Transverse colon (tissue), 4 donors: Measurements from ENCODE around the gene MUC15. TPM values are rescaled to one million over a fixed set of nuclear protein-coding genes. Genes with fewer than 3 reads are reported as not detected.

Experiments used
- DNase-seq: peaks from one replicate; pipeline ENCODE4 v3.0.0-alpha.2; 2019
- H3K27ac ChIP-seq, 4 donors: fragments of 200-600 bp; sonication (generic); 2 replicates each; pipeline ENCODE4 v1.5.1; 2016 to 2018; ENCODE audit warnings: inconsistent platforms in 4 of 4
- H3K27me3 ChIP-seq: fragments of 200-600 bp; sonication (generic); 2 replicates; pipeline ENCODE4 v1.5.1; 2017; ENCODE audit warnings: inconsistent platforms
- H3K36me3 ChIP-seq, 4 donors: fragments of 200-600 bp; sonication (generic); 2 replicates each; pipeline ENCODE4 v1.5.1; 2017 to 2019; ENCODE audit warnings: inconsistent platforms in 4 of 4
- H3K4me1 ChIP-seq, 4 donors: fragments of 200-600 bp; sonication (generic); 2 replicates each; pipeline ENCODE4 v1.5.1; 2017 to 2020; ENCODE audit warnings: inconsistent platforms in 4 of 4
- H3K4me3 ChIP-seq, 4 donors: fragments of 200-600 bp; sonication (generic); 1 replicate in 1 of 4; 2 replicates in 3 of 4; pipeline versions ENCODE4 v1.5.1 to v1.6.1; 2017 to 2019; ENCODE audit warnings: inconsistent platforms in 4 of 4
- H3K9me3 ChIP-seq, 2 donors: fragments of 200-600 bp; sonication (generic); 2 replicates each; pipeline ENCODE4 v1.5.1; 2017 to 2019; ENCODE audit warnings: inconsistent platforms in 2 of 2
- CTCF ChIP-seq, 5 experiments: fragments of 200-600 bp in 3 of 5; fragments of 450-650 bp in 2 of 5; sonication (generic) in 3 of 5; IDR thresholded peaks; 1 replicate in 2 of 5; 2 replicates in 3 of 5; pipeline ENCODE4 v1.5.1; 2016 to 2017; ENCODE audit warnings: antibody characterized with exemption in 5 of 5, inconsistent platforms in 3 of 5, mild to moderate bottlenecking in 2 of 5, moderate library complexity in 1 of 5
- EP300 ChIP-seq: sonication (generic); formaldehyde crosslinking; IDR thresholded peaks from one replicate; pipeline ENCODE4 v1.6.1; 2017; ENCODE audit warnings: antibody characterized with exemption, low read depth
- POLR2A ChIP-seq: fragments of 450-650 bp; IDR thresholded peaks from one replicate; pipeline ENCODE4 v1.6.1; 2016; ENCODE audit warnings: antibody characterized with exemption, mild to moderate bottlenecking, moderate library complexity
- POLR2AphosphoS5 ChIP-seq, 3 donors: sonication (generic); formaldehyde crosslinking; IDR thresholded peaks; one replicate each; pipeline ENCODE4 v1.6.1; 2016; ENCODE audit warnings: antibody characterized with exemption in 3 of 3
- WGBS, 2 donors: methylation state at CpG; one replicate each; pipeline ENCODE4 v1.1.5; 2018; ENCODE audit warnings: low coverage in 1 of 2; 5-methylcytosine and 5-hydroxymethylcytosine counted together
- in situ Hi-C, 4 donors: fragments of 200-750 bp; cut with MboI; loops; one replicate each; pipeline versions ENCODE4 v1.15.0 to v1.15.1; 2017; ENCODE audit warnings: low sequenced_read_pairs in 3 of 4, low pct_ligation_motif_present in 1 of 4, low pct_unique_long_range_greater_than_20kb in 1 of 4
- intact Hi-C: fragments of 100-400 bp; cut with DNase I; formaldehyde crosslinking; loops from one replicate; pipeline ENCODE4 v1.15.1; 2023; ENCODE audit warnings: low total_unique reads
- total RNA-seq, 4 donors: library from RNA; depleted of rRNA; stranded (reverse); fragments of >200 nt; gene quantifications; one replicate each; pipeline ENCODE4 v1.1.0, GENCODE V29; 2016

MUC15 gene
- total RNA-seq, 4 donors from 2014 or later, result not detected

DNA sequence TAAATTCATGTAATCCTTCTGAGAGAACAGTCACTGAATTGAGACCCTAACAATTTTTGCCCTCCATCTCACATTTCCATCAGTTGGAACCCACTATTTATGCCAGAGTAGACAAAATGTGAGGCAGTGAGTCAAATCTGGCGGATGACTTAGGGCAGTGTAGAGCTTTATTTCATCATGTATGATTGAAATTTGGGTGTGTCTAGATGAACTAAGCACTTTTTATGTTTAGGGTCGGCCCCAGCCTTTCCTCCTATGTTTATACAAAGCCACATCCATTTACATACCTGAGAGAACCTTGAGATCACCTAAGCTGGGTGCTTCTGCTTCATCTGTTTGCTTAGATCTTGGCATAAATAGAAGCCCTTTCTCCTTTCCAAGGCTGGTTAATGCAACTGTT, 15.0 kb upstream of the MUC15 start:
- Histone ChIP-seq H3K27ac (no peak overlapping the region), H3K9me3 (no peaks in the 10 kb centered on the region), H3K4me3 (no peak overlapping the region), H3K27me3 (no peaks in the 10 kb centered on the region), H3K36me3 (no peaks in the 10 kb centered on the region), H3K4me1 (no peaks in the 10 kb centered on the region)
- in situ Hi-C loops (no loop called here), intact Hi-C loops (no loop called here)
- no peak for TF ChIP-seq CTCF (IDR thresholded peaks at IDR 0.05)
- WGBS, 2 donors, result 64 to 100% methylated on average over 1 to 2 of the region's 2 CpGs
- no peak for DNase-seq

GRCh38 chr11:26584818-26585217, 12.8 kb upstream of the MUC15 start:
- Histone ChIP-seq H3K27ac (no peak overlapping the region), H3K27me3 (no peaks in the 10 kb centered on the region), H3K36me3 (no peaks in the 10 kb centered on the region), H3K4me1 (no peaks in the 10 kb centered on the region), H3K4me3 (no peak overlapping the region), H3K9me3 (no peaks in the 10 kb centered on the region)
- intact Hi-C loops (no loop called here), in situ Hi-C loops (no loop called here)
- DNase-seq, result no peak
- TF ChIP-seq POLR2A (no peak), EP300 (no peak), POLR2AphosphoS5 (IDR thresholded peaks at IDR 0.05) (no peak), CTCF (IDR thresholded peaks at IDR 0.05) (no peak)

DNA sequence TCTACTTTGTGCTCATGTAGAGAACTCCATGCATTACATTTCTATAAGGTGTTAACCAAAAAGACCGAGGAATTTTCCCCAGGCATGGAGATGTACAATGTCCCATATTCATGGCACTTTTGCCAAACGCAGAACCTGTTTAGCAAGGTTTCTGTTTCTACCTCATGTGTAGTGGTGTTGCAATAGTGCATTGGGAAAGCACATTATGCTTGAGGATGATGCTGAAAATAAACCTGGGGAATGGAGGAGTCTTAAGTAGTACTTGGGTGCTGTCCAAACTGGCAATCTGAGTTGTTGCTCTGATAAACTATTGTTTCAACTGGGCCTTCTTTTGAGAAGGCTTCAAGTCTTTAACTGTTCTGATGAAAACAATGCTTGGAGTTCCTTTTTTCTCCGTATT, 11.5 kb upstream of the MUC15 start:
- WGBS, 2 donors, result 63 to 76% methylated on average over 3 of the region's 3 CpGs
- Histone ChIP-seq H3K9me3 (no peaks in the 10 kb centered on the region), H3K27me3 (no peaks in the 10 kb centered on the region), H3K4me3 (no peak overlapping the region), H3K36me3 (no peaks in the 10 kb centered on the region), H3K27ac (no peak overlapping the region), H3K4me1 (no peaks in the 10 kb centered on the region)
- TF ChIP-seq POLR2AphosphoS5 (IDR thresholded peaks at IDR 0.05) (no peak), CTCF (IDR thresholded peaks at IDR 0.05) (no peak), EP300 (no peak), POLR2A (no peak)
- intact Hi-C loops (no loop called here), in situ Hi-C loops (no loop called here)
- no peak for DNase-seq

DNA sequence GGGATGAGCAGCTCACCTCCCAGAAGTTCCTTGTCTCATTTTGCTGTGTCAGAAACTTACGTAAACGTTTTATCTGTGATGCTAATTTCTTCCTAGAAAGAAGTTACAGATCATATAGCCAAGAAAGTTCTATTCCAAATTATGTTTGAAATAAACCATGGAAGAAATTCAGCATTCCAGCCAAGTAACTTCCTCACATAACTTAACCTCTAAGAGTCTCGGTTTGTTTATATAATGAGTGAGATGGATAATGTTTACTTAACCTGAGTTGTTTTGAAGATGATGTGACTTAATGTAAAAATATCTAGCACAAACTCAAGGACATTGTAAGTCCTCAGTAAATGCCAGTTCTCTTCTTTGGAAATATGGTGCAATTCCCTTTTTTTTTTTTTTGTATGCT, 8.9 kb upstream of the MUC15 start:
- Histone ChIP-seq H3K27me3 (no peaks in the 10 kb centered on the region), H3K4me3 (no peak overlapping the region)

More for the DNA sequence above, 8.9 kb upstream of the MUC15 start:
- WGBS, 2 donors, result 52 to 53% methylated on average over 3 of the region's 3 CpGs
- intact Hi-C loops (no loop called here), in situ Hi-C loops (no loop called here)
- DNase-seq, result no peak
- Histone ChIP-seq H3K27ac (no peak overlapping the region), H3K9me3 (no peaks in the 10 kb centered on the region), H3K4me1 (no peaks in the 10 kb centered on the region), H3K36me3 (no peaks in the 10 kb centered on the region)
- TF ChIP-seq POLR2A, result no peak
- no peak for TF ChIP-seq POLR2AphosphoS5 (IDR thresholded peaks at IDR 0.05)
- TF ChIP-seq EP300, result no peak
- TF ChIP-seq CTCF (IDR thresholded peaks at IDR 0.05), result no peak
